Brain microvascular endothelial cell (primary cell): Measurements from ENCODE around the gene EPHX1.

Experiments used
- DNase-seq: peaks from one replicate; pipeline ENCODE4 v3.0.0-alpha.2; 2020
- H3K27ac ChIP-seq: fragments of 250-450 bp; sonication (Bioruptor Pico); 2 replicates; pipeline ENCODE4 v1.5.1; 2020; ENCODE audit warnings: mild to moderate bottlenecking, moderate library complexity
- H3K27me3 ChIP-seq: fragments of 250-450 bp; sonication (Bioruptor Pico); replicated peaks from 2 replicates; pipeline ENCODE4 v1.5.1; 2020; ENCODE audit warnings: mild to moderate bottlenecking
- H3K36me3 ChIP-seq: fragments of 250-450 bp; sonication (Bioruptor Pico); replicated peaks from 2 replicates; pipeline ENCODE4 v1.5.1; 2020; ENCODE audit warnings: mild to moderate bottlenecking
- H3K4me3 ChIP-seq: 2 replicates; pipeline ENCODE4 v1.5.1; 2011; ENCODE audit warnings: low read depth, mild to moderate bottlenecking, control low read depth, low read length, moderate library complexity
- CTCF ChIP-seq: IDR thresholded peaks from 2 replicates; pipeline ENCODE4 v1.5.1; 2011; ENCODE audit warnings: low read depth, mild to moderate bottlenecking, moderate library complexity, low read length, control low read depth, inconsistent platforms; ENCODE audit errors: missing control alignments
- in situ Hi-C: cut with HindIII; loops from 2 replicates; pipeline ENCODE4 v1.10.0; 2017; ENCODE audit warnings: low sequenced_read_pairs, low pct_ligation_motif_present

EPHX1 gene

DNA sequence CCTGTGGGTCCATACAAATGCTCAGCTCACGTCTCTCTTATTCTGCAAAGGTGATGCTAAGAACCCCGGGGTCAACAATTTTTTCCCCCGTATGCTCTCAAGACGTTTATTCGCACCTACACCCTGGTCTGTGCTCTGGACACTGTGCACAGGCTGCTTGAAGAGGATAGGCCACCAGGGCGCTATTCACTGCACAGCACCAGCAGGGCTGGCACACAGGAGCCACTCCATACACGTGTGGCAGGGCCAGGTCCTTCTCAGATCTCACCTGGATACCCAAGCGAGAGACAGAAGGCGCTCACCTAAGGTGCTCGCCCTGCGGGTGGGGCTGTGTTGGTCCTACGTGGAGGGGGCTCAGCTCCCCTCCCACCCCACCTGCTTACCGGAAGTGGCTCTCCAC is 55.6 kb downstream of the EPHX1 start:
- DNase-seq = no peak
- Histone ChIP-seq H3K4me3 (no peak overlapping the region), H3K36me3 (peaks cover 32% of the 10 kb centered on the region), H3K27ac (no peak overlapping the region), H3K27me3 (no peaks in the 10 kb centered on the region)
- no peak for TF ChIP-seq CTCF
- in situ Hi-C loops = no loop called here

DNA sequence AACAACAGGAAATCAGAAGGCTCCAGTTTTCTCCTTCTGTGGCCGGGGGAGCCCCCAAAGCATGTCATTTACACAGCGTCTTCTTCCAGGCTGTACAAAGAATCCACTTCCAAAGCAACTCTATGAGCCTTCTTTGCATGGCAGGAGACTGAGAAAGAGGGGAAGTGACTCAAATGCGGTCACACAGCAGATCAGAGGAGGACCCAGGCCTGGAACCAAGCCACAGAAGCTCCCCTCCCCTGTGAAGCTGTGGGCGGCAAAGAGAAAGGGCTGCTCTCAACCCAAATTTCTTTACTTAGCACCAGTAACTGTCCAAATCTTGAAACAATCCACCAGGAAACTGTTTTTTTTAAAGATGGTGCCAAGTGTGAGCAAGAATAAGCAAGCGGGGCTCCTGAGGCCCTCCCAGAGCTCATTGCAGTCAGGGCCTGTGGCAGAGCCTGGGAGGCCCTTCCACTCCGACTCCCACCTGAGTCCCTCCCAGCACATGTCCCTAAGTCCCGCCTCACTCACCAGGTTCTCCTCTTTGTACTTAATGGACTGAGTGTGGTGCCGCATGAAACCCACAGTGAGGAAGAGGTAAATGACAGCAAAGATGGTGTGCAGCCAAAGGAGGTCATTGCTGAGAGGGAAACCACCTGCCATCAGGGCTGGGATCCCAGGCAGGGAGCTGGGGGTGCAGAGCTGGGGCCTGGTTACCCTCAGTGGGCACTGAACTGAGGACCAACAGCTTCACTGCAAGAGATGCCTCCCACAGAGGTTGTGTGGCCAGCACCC is 56.3 kb downstream of the EPHX1 start:
- peak; percentile 76 for DNase-seq
- Histone ChIP-seq H3K27me3 (no peaks in the 10 kb centered on the region), H3K4me3 (no peak overlapping the region), H3K27ac (no peak overlapping the region), H3K36me3 (peaks cover 27% of the 10 kb centered on the region)
- no peak for TF ChIP-seq CTCF
- in situ Hi-C loops = no loop called here

DNA sequence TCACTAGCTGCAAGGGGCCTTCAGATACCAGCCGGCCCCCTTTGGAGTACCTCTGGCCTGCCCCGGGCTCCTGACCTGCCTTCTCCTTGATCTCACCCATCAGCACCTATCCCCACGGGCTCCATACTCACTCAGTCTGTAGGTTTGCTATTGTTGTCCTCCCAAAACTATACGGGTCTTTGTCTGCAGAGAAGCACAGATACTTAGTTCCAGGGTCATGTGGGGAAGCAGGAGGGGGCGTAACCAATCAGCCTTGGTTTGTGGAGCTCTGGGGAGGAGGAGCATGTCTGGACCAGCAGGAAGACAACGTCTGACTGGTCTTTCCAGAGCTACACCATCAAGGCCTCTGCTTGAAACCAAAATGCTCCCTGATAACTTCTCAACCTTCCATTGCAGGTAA is 57.1 kb downstream of the EPHX1 start:
- Histone ChIP-seq H3K36me3 (peaks cover 22% of the 10 kb centered on the region), H3K4me3 (no peak overlapping the region), H3K27me3 (no peaks in the 10 kb centered on the region), H3K27ac (no peak overlapping the region)
- TF ChIP-seq CTCF = no peak
- in situ Hi-C loops = no loop called here
- DNase-seq = no peak

- Histone ChIP-seq H3K36me3 (peaks cover 12% of the 10 kb centered on the region), H3K4me3 (no peak overlapping the region), H3K27ac (no peak overlapping the region), H3K27me3 (no peaks in the 10 kb centered on the region)
- no peak for TF ChIP-seq CTCF
- in situ Hi-C loops = no loop called here
- DNase-seq = no peak
Observed at GRCh38 chr1:225868631-225869330, 58.9 kb downstream of the EPHX1 start.

DNA sequence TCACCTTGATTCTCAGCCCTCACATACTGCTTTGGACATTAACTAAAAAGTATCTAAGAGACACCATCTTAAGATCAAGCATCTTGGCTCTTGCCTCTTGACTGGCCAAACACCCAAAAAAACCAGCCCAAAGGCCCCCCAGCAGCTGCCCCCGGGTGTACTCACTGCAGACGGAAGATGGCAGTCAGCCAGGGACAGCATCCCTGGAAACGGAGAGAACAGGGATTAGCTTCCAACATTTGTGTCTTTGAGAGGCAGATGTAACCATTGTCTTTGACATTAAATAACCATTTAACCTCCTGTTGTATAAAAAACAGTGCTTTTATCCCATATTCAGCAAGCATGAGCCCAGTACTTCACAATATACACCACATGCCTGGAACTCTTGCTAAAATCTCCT is 61.0 kb downstream of the EPHX1 start:
- Histone ChIP-seq H3K27ac (no peak overlapping the region), H3K36me3 (peaks cover 15% of the 10 kb centered on the region), H3K27me3 (no peaks in the 10 kb centered on the region), H3K4me3 (no peak overlapping the region)
- DNase-seq = no peak
- in situ Hi-C loops = no loop called here
- no peak for TF ChIP-seq CTCF
